Stromal cell of bone marrow (primary cell): Measurements from ENCODE around the gene PRPF40A.
"Not testable (repeated sequence)": the region's sequence is repeated elsewhere in the genome, so short reads cannot be mapped to it uniquely, and the experiment has no call there.

Experiments used
- DNase-seq: peaks from one replicate; pipeline ENCODE4 v3.0.0-alpha.2; 2012; ENCODE audit warnings: low read depth

Gene PRPF40A

GRCh38 chr2:152717228-152718075, at the start of gene PRPF40A:
PRPF40A (minus strand) TSS chr2:152717461; CDS start chr2:152717439, 22 bp downstream.
- peak; percentile 95 for DNase-seq

DNA sequence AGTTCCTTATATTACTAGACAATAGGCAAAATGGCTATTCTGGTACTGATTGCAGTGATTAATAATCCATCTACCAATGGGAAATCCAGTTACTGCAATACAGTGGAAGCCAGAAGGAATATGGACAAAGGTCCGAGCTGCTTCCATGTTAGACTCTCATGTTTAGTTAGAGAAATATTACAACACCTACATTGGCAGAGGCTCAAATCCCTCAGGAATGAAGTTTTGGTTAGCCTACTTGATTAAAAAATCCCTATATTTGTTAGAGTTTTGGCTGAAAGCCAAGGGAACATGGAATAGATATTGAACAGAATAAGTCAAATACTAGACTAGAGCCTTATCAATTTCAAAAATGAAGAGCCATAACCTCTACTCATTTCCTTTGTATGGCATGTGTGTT, 49.7 kb upstream of the PRPF40A start:
- DNase-seq, result no peak

- no peak for DNase-seq
Measured at GRCh38 chr2:152763651-152764050, 46.4 kb upstream of the PRPF40A start.

DNA sequence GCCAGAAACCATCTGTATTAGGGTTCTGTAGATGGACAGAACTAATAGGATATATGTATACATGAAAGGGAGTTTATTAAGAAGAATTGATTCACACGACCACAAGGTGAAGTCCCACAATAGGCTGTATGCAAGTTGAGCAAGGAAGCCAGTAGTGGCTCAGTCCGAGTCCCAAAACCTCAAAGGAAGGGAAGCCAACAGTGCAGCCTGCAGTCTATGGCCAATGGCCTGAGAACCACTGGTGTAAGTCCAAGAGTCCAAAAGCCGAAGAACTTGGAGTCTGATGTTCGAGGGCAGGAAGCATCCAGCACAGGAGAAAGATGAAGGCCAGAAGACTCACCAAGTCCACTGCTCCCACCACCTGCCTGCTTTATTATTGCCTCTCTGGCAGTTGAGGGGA, 45.9 kb upstream of the PRPF40A start:
- not testable (repeated sequence) for DNase-seq

DNA sequence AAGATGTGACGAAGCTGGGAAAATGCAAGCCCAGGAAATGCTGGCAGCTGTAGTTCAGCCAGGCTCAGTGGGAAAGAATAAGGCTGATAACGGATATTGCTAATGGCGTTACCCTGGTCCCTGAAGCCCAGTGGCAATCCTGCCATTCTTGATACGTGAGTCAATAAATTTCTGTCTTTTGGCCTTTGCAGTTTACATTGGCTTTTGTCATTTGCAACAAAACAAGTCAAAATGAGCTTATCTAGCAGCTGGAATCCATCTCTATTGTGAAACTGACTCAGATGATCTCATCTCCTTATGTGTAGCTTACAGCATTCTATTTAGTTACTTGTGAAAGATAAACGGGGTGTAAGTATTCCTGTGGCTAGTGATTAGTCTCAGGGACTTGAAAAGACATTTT, 44.9 kb upstream of the PRPF40A start:
- DNase-seq, result peak; percentile 15

GRCh38 chr2:152761214-152761613, 44.0 kb upstream of the PRPF40A start:
- DNase-seq, result no peak

GRCh38 chr2:152759290-152760072, 42.2 kb upstream of the PRPF40A start:
- no peak for DNase-seq

GRCh38 chr2:152755029-152755428, 37.8 kb upstream of the PRPF40A start:
- DNase-seq, result no peak

- not testable (repeated sequence) for DNase-seq
Measured at GRCh38 chr2:152747751-152748150, 30.5 kb upstream of the PRPF40A start.

DNA sequence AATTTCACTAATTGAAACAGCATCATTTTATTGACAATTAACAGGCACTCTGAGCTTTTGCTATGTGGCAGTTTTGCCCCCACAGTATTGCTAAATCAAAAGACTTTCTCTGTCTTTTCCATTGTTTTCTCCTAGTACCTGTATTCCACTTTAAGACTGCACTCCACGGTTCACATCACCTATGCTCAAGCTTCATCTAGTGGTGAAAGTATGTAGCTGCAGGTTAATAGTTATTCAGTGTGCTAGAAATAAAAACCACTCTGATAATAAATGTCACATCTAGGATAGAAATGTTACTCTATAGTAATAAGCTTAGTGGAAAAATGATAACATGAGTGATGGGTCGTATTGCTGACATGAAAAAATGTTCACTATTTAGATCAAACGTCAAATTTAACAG, 25.7 kb upstream of the PRPF40A start:
- DNase-seq, result no peak

DNA sequence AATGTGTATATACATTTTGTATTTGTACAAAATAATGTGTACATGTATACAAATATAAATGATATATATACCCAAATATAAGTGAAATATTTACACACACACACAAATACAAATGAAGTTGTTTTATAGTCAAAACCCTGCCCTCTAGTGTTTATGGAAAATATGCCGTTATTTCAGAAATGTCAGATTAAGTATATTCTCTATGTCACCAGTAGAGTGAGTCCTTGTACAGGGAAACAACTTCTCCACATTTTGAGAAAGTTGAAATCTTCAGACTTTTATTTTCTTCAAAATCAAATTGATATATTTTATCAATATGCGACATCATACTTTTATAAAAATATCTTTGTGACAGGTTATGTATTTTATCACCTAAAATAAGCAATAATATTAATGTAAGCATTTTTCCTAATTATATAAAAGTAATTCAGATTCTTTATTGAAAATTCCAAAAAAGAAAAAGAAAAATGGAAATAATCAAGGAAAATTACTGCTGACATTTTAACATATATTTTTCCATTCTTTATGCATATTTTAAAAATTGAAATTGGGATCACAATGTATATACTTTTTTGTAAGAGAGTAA, 23.6 kb upstream of the PRPF40A start:
- peak; percentile 33 for DNase-seq

DNA sequence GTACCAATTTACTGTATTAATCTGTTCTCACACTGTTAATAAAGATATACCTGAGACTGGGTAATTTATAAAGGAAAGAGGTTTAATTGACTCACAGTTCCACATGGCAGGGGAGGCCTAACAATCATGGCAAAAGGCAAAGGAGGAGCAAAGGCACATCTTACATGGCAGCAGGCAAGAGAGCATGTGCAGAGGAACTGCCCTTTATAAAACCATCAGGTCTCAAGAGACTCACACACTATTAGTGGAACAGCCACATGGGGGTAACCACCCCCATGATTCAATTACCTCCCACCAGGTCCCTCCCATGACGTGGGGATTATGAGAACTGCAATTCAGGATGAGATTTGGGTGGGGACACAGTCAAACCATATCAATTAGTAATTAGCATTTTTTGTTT, 22.4 kb upstream of the PRPF40A start:
- DNase-seq, result not testable (repeated sequence)

DNA sequence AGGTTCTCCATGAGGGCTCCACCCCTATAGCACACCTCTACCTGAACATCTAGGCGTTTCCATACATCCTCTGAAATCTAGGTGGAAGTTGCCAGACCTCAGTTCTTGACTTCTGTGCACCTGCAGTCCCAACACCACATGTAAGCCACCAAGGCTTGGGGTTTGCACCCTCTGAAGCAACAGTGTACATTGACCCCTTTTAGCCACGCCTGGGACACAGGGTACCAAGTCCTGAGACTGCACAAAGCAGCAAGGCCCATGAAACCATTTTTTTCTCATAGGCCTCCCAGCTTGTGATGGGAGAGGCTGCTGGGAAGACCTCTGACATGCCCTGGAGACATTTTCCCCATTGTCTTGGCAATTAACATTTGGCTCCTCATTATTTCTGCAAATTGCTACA, 21.2 kb upstream of the PRPF40A start:
- DNase-seq, result no peak

GRCh38 chr2:152737509-152737908, 20.2 kb upstream of the PRPF40A start:
- not testable (repeated sequence) for DNase-seq

DNA sequence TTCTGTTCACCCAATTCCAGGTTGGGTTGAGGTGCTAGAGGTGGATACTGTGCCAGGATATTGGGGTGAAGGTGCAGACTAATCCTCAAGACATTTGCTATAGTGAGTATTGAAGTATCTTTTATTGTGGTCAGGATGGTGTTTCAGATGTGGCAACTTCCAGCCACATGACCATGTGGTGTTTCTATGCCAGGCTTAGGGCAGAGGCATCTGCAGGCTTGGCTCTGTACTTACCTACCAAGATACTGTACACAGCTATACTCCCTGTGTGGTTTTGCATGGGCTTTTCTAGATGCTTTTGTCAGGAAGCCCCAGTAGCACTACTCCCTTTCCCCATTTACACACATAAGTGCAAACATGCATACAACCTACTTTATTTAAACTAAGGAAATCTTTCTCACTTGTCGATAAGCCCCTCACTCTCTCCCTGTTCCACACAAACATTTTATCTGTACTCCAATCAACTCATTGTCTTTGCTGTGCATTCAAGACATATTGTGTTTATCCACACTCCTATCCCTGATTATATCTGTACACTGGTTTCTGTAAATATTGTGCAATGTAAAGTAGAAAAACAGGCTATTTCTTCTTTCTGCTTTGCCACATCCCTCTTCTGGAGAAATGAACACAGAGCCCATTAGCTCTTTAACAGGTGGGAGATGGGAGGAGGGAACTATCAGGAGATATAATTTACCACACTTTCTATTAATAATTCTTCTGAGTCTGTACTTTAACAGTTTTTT, 13.5 kb upstream of the PRPF40A start:
- DNase-seq, result no peak

DNA sequence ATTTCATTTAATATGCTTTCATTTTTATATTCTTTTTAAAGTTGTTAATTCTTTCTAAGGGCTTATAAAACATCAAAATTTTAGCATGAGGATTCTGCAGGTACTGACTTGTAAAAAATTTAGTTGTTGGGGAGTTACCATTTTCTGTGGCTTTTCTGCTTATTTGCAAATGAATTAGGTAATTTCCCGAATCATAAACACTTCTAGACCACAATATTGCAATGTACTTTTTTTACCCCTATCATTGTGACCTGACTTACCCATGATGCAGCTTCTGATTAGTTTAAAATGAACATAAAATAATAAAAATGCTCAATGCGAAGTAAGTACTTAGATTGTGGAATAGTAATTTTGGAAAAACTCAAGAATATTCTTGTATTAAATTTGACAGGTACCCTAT, 12.6 kb upstream of the PRPF40A start:
- DNase-seq, result no peak

DNA sequence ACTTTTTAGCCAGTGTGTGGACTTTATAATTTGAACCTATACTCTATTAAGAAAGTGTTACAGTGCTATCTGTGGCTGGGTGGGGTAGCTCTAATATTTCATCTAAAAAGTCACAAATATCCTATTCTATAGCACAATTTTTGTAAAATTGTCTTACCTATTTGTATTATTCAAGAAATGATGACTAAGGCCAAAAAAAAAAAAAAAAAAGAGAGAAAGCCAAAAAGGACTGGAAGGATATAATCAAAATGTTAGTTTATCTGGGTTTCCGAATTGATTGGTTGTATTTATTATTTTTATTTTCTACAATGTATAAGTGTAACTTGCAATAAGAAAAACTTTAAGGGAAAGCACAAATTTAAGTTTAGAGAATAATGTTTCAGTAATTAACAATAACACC, 6.7 kb upstream of the PRPF40A start:
- no peak for DNase-seq

- DNase-seq, result not testable (repeated sequence)
Measured at GRCh38 chr2:152722639-152723038, 5.4 kb upstream of the PRPF40A start.

GRCh38 chr2:152720794-152721193, 3.5 kb upstream of the PRPF40A start:
- no peak for DNase-seq

DNA sequence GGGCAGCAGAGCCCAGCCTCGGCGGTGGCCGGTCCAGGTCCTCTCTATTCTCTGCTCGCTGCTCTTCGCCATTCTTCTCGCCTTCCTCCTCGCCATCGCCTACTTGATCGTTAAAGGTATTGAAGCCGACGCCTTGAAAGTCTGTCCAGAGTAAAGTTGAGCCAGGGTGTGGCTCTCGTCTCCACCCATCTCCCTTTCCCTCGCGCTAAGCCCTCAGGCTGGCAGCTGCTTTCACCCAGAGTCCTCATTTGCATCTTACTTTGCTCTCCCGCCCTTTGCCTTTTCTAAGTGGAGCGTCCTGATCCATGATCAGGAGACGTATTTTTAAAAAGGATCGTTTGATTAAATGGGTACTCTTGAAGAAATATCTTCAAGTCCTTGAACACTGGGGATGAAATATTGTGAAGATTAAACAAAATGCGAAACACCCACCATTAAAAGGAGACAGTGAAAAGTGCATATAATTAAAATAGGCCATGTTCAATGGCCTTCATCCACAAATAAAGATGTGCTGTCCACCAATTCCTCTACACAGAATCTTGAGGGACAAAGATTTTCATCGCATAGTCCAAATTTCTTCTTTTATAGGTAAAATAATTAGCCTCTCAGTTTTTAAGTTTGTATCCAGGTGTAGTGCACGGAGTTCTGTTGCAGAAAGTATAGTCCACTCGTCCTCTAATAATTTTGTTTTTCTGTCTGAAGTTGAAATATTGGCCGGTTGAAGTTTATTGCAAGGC, 1.8 kb upstream of the PRPF40A start:
- DNase-seq, result no peak
